Measurements from ENCODE around the gene EEIG1.
"Not testable (repeated sequence)": the region's sequence is repeated elsewhere in the genome, so short reads cannot be mapped to it uniquely, and the experiment has no call there.

Gene EEIG1

DNA sequence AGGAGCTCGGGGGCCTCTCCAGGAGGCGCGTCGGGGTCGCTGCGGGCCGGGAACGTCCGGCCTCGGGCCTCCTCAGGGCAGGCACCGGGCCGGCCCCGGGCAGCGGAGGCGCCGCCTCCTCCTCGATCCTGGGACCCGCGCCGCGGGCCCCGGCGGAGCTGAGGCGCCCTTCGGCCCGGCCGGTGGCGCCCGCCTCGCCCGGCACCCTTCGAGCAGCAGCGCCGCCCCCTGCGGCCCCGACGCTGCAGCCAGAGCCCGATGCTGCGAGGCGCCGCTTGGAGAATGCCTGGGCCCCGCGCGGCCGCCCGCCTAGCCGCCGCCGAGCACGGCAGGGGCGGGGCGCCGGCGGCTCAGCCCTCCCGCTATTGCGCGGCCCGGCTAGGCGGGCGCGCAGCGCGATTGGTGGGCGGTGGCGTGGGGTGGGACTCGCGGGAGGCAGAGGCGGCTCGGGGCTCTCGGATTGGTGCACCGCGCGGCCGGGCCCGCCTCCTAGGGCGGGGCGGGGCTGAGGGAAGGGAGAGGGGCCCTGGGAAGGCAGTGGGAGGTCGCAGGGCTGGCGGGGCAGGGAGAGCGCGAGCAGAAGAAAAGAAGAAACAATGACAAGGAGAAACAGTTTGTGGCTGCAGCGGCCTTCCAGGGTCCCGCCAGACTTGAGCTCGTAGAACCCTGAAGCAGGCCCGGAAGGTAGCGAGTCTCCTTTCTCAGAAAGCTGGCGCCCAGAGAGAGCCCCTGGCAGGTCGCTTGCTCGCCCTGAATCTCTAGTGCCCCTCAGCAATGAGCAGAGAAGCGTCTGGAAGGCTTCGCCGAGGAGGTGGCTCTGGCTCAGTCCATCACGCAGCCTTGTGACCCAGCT is at the start of gene EEIG1:
TSS of gene EEIG1 (minus strand) at position 284 of the 853 bp plus-strand sequence. CDS start 852 bp downstream, outside the sequence.
- peak; percentile 82 to 94 for DNase-seq

- DNase-seq, result no peak
These were observed 46.9 kb upstream of the EEIG1 start for GRCh38 chr9:128027705-128028104.

DNA sequence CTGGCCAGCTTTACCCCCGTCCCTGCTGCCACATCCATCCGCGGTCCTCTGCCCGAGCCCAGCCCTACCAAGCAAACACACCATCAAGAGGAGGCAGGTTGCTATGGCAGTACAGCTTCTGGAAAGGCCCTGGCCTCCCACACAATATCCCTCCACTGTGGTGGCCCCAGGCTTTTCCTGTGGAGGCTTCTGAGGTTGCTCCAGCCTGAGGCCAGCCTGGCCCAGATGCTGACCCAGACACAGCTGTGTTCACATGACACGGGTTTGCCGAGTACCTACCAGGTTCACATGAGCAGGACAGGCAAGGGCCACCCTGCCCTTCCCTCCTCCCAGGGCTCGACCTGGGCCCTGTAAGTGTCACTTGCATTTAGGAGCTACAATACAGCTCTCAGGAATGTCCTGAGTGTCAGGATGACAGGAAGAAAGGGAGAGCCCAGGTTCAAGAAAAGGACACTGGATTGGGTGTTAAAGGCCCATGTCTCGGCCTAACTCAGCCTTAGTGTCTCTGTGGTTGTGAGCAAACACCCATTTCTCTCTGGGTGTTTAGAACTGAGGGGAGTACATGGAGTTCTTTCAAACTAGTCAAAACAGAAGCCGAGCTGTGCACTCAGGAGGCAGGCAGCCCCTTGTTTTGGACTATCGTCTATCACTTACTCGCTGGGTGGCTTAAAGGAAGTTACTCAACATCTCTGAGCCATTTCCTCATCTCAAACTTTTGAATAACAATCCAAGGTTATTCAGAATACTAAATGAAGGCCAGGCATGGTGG is 46.2 kb upstream of the EEIG1 start:
- peak; percentile 70 to 77 for DNase-seq

- no peak for DNase-seq
These were observed 45.5 kb upstream of the EEIG1 start for GRCh38 chr9:128026255-128026772.

GRCh38 chr9:128025736-128026135 is 44.9 kb upstream of the EEIG1 start:
- DNase-seq, result no peak

DNA sequence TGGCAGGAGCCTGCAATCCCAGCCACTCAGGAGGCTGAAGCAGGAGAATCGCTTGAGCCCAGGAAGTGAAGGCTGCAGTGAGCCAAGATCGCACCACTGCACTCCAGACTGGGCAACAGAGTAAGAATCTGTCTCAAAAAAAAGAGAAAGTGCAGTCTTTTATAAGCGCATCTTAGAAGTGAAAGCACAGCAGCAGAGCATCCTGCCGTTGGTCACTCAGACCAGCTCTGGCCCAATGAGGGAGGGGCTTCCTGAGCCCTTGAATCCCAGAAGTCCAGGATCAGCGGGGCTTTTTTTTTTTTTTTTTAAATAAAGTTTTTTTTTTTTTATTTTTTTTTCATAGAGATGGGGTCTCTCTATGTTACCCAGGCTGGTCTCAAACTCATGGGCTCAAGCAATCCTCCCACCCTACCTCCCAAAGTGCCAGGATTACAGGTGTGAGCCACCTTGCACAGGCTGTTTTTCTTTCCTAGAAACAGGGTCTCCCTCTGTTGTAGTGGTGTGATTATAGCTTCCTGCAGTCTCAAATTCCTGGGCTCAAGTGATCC is 44.0 kb upstream of the EEIG1 start:
- no peak for DNase-seq

- DNase-seq, result not testable (repeated sequence)
These were observed 42.9 kb upstream of the EEIG1 start for GRCh38 chr9:128023671-128024070.

- DNase-seq, result no peak
These were observed 42.1 kb upstream of the EEIG1 start for GRCh38 chr9:128022886-128023285.

DNA sequence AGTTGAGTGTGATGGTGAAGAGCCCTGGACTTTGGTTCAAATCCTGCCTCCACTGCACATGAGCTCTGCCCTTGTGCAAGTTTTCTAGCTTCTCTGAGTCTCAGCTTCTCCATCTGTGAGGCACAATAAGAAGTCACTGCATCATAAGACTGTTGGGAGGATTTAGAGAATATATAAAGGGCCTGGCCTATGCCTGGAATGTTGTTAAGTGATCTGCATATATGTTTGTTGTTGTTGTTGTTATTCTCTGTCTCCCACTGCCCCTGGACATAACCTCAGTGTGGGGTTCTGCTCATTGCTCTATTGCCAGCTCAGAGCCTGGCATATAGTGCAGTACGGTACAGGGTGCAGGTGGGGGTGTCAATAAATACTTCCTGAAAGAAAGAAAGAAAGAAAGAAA is 40.3 kb upstream of the EEIG1 start:
- no peak for DNase-seq

GRCh38 chr9:128020692-128021091 is 39.9 kb upstream of the EEIG1 start:
- DNase-seq, result no peak

DNA sequence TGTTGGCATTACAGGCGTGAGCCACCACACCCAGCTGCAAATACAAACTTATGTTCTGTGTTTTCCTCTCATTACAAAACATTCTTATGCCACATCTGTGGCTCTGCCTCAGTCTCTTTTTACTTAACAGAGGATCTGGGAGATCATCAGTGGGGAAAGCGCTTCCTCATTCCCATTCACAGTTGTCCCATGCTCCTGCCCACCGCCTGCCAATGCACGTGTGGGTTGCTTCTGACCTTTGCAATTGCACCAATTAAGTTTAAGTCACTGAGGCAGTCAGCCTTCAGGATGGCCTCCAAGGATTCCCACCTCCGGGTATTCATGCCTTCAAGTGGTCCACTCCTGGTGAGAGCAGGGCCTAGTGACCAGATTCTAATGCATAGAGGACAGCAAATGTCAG is 34.9 kb upstream of the EEIG1 start:
- no peak for DNase-seq

GRCh38 chr9:128011071-128011817 is 30.5 kb upstream of the EEIG1 start:
- DNase-seq, result peak in 1 of 2 donors; percentile 38

GRCh38 chr9:128009639-128010038 is 28.9 kb upstream of the EEIG1 start:
- no peak for DNase-seq

GRCh38 chr9:128008171-128008570 is 27.4 kb upstream of the EEIG1 start:
- no peak for DNase-seq

GRCh38 chr9:128007566-128008138 is 26.9 kb upstream of the EEIG1 start:
- DNase-seq, result peak; percentile 93 to 96

DNA sequence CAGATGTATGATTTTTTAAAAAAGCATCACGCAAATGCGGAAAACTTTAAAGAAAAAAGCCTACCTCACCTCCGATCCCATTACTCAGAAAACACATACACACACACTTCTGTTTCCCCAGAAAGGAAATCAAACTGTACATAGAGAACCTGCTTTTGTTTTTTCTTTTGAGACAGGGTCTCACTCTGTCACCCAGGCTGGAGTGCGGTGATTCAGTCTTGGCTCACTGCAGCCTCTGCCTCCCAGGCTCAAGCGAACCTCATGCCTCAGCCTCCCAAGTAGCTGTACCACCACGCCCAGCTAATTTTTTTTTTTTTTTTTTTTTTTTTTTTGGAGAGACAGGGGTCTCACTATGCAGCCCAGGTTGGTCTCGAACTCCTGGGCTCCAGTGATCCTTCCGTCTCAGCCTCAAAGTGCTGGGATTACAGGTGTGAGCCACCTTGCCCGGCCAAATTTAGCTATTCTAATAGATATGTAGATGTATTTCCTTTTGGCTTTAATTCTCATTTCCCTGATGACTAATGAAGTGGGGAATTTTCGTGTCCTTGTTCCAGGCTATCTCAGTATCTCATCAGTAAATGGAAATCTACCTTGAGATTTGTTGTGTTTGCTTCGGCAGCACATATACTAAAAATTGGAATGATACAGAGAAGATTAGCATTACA is 25.7 kb upstream of the EEIG1 start:
- no peak for DNase-seq

- DNase-seq, result peak in 1 of 2 donors; percentile 36
These were observed 25.1 kb upstream of the EEIG1 start for GRCh38 chr9:128005923-128006322.

GRCh38 chr9:128003966-128004604 is 23.3 kb upstream of the EEIG1 start:
- DNase-seq, result no peak

DNA sequence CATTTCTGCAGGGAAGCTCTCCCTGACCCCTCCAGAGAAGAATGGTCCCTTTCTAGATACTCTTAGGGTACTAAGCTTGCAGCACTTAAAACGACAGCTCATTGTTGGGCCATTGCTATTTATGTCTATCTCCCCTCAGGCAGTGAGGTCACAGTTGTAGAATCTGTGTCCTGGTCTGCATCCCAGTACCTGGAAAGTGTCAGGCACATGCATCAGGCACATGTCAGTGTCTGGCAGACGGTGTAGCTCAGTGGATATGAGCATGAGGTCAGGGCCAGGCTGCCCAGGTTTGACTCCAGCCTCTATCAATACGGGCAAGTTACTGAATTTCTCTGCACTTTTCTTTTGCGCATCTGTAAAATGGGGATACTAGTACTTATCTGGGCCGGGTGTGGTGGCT is 22.2 kb upstream of the EEIG1 start:
- no peak for DNase-seq

DNA sequence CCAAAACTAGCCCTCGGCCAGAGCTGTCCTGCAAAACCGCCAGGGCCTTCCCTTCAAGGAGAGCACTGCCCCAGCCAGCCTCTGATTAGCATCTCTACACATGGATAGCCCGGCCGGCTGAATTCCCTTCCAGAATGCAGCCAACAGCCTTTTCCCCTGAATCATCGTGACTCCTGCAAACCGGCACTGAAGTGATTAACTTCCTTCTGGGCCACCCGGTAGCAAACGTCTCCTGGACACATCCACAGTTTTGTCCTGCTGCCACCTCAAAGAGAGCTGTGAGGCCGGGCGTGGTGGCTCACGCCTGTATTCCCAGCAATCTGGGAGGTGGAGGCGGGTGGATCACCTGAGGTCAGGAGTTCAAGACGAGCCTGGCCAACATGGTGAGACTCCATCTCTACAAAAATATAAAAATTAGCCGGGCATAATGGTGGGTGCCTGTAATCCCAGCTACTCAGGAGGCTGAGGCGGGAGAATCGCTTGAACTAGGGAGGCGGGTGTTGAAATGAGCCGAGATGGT is 21.1 kb upstream of the EEIG1 start:
- DNase-seq, result peak; percentile 62 to 63

Measured in inflammatory macrophage treated with lipopolysaccharide for 1 hour (primary cell).